HG03045 (cell line): ENCODE measurements around the gene KLHDC2.
"Not testable (repeated sequence)": the region's sequence is repeated elsewhere in the genome, so short reads cannot be mapped to it uniquely, and the experiment has no call there.

Source experiments
- ATAC-seq: cut with Tn5 transposase; IDR thresholded peaks from one replicate; pipeline ENCODE4 v1.9.1; 2021; ENCODE audit warnings: mild to moderate bottlenecking, moderate library complexity; ENCODE audit not compliant: unreplicated experiment

The KLHDC2 gene

GRCh38 chr14:49778421-49778820 lies 10.5 kb downstream of the KLHDC2 start:
- ATAC-seq, result no peak

- ATAC-seq, result not testable (repeated sequence)
Observed at GRCh38 chr14:49781040-49781439, 13.1 kb downstream of the KLHDC2 start.

GRCh38 chr14:49783394-49784014 lies 15.6 kb downstream of the KLHDC2 start:
- ATAC-seq, result no peak

- no peak for ATAC-seq
Observed at GRCh38 chr14:49786315-49786714, 18.4 kb downstream of the KLHDC2 start.

- no peak for ATAC-seq
Observed at GRCh38 chr14:49792618-49793017, 24.7 kb downstream of the KLHDC2 start.

GRCh38 chr14:49796025-49796424 lies 28.1 kb downstream of the KLHDC2 start:
- ATAC-seq, result no peak

GRCh38 chr14:49808780-49809179 lies 40.8 kb downstream of the KLHDC2 start:
- ATAC-seq, result no peak

GRCh38 chr14:49816118-49816517 lies 48.2 kb downstream of the KLHDC2 start:
- ATAC-seq, result not testable (repeated sequence)

- ATAC-seq, result no peak
Observed at GRCh38 chr14:49816844-49817243, 48.9 kb downstream of the KLHDC2 start.

GRCh38 chr14:49820176-49820575 lies 52.2 kb downstream of the KLHDC2 start:
- no peak for ATAC-seq

GRCh38 chr14:49828640-49829039 lies 60.7 kb downstream of the KLHDC2 start:
- ATAC-seq, result no peak
